Activated gamma-delta T cell (primary cell): Measurements from ENCODE around the gene TMEM115.
A peak's percentile ranks its signal among the peaks of the same experiment; 100 is the strongest.

Experiments
- DNase-seq: peaks from one replicate; lab custom pipeline; 2025; lab: John Stamatoyannopoulos, UW

TMEM115 gene

GRCh38 chr3:50352781-50353180 is 6.5 kb downstream of the TMEM115 start:
- DNase-seq: no peak

GRCh38 chr3:50351323-50351697 is 8.0 kb downstream of the TMEM115 start:
- DNase-seq: no peak

- DNase-seq: peak; percentile 100
Observed at GRCh38 chr3:50350527-50351322, 8.6 kb downstream of the TMEM115 start, which contains the start of the genes CYB561D2 and NPRL2. CYB561D2 (plus strand) TSS chr3:50350862; CDS start chr3:50351434, 572 bp downstream. NPRL2 (minus strand) TSS chr3:50350775; CDS start chr3:50350652, 123 bp downstream.

- DNase-seq: no peak
Observed at GRCh38 chr3:50350213-50350526, 9.2 kb downstream of the TMEM115 start.

- no peak for DNase-seq
Observed at GRCh38 chr3:50347187-50347813, 12.0 kb downstream of the TMEM115 start.

- DNase-seq: peak; percentile 63
Observed at GRCh38 chr3:50345586-50346234, 13.6 kb downstream of the TMEM115 start, which contains the start of gene ZMYND10. ZMYND10 (minus strand) TSS chr3:50345732; CDS start chr3:50345579, 153 bp downstream.

- no peak for DNase-seq
Observed at GRCh38 chr3:50345008-50345407, 14.3 kb downstream of the TMEM115 start.

GRCh38 chr3:50342813-50343633 is 16.3 kb downstream of the TMEM115 start:
- no peak for DNase-seq

GRCh38 chr3:50341996-50342650 is 17.2 kb downstream of the TMEM115 start:
- no peak for DNase-seq

- no peak for DNase-seq
Observed at GRCh38 chr3:50341537-50341936, 17.8 kb downstream of the TMEM115 start.

- peak; percentile 66 for DNase-seq
Observed at GRCh38 chr3:50340448-50341329, 18.6 kb downstream of the TMEM115 start, which contains the start of gene RASSF1. RASSF1 (minus strand) TSS chr3:50340836; CDS start chr3:50340805, 31 bp downstream.

- DNase-seq: no peak
Observed at GRCh38 chr3:50340147-50340447, 19.2 kb downstream of the TMEM115 start.

- no peak for DNase-seq
Observed at GRCh38 chr3:50339485-50340146, 19.7 kb downstream of the TMEM115 start.

- DNase-seq: no peak
Observed at GRCh38 chr3:50338965-50339364, 20.4 kb downstream of the TMEM115 start.

- DNase-seq: peak; percentile 88
Observed at GRCh38 chr3:50337175-50337861, 22.0 kb downstream of the TMEM115 start.

- DNase-seq: no peak
Observed at GRCh38 chr3:50336452-50337174, 22.7 kb downstream of the TMEM115 start.

GRCh38 chr3:50334339-50335075 is 24.8 kb downstream of the TMEM115 start:
- DNase-seq: no peak
